ENCODE measurements around the gene MAPK4.

The MAPK4 gene

DNA sequence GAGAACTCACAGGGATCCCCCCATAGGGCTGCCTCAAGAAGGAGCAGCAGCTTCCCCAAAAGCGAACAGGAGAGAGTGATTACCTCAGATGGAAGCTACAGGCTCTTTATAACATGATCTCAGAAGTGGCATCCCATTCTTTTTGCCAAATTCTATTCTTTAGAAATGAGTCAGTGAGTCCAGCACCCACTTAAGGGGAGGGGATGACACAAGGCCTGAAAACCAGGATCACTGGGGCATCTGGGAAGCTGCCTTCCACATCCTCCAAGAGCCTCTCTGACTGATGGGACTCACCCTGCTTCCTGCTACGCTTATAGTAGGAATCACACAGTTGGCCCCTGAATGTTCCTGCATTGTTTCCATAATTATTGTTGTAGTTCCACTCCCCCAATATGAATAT lies 96.5 kb downstream of the MAPK4 start:
- no peak for DNase-seq

- DNase-seq, result no peak
Measured at GRCh38 chr18:50656841-50657470, 97.1 kb downstream of the MAPK4 start.

- no peak for DNase-seq
Measured at GRCh38 chr18:50658601-50659000, 98.7 kb downstream of the MAPK4 start.

- no peak for DNase-seq
Measured at GRCh38 chr18:50659091-50660003, 99.5 kb downstream of the MAPK4 start.

DNA sequence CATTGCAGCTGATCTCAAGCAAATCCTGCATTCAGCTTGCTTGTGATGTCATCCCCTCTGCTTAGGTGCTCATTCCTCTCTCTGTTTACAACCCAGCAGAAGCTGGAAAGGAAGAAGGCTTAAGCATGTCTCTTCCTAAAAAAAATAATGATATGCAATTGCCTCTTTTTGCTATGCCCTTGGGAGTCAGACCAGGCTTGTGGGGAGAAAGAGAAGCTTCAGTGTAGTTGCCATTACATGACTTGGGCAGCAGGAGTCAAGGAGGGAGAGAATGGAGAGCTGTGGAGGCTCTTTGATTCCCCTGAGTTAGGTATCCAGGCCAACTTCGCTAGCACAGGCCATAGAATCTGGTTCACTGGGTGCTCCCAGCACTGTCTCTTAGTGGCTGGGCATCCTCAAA lies 101.1 kb downstream of the MAPK4 start:
- DNase-seq, result no peak

DNA sequence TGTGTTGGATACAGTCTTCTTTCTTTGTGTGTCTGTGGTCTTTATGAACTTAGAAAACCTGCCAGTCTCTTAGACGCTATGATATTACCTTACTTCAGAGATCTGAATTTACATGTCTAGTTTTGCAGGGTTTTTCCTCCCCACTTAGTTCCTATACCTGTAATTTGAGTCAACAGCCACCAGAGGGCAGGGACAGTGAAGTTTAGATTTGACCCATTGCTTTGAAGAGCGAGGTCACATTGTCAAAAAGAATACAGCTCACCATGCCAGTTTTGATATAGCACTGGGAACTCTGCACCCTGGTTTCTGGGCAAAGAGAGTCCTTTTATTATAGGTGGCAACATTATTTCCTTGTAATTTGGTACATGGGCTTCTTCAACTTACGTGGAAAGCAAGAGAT lies 102.3 kb downstream of the MAPK4 start:
- peak; percentile 46 for DNase-seq

DNA sequence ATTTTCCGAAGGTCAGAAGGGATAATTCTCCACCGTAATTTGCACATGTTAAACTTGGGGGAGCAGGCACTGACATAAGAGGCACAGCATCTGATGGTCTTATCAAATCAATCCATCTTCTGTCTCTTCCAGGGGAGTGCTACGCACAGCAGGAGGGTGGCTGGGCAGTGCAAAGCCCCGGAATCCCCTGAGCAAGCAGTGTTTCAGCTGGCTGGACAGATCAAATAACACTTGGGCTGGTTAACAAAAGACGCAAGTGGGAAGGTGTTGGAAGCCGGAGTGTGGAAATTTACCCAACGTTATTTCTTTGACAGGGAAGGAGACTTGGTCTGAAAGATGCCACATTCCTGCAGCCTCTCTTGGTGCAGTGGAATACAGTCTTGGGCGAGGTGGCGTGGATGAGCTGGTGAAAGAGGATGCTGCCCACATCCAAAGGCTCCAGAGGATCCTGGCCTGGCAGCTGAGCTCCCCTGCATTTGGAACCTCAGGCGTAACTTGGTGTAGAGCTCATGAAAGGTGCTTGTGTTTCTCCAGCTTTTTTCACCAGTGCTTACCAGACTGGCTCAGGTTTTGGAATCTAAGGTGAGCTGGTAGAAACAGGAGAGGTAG lies 103.0 kb downstream of the MAPK4 start:
- DNase-seq, result no peak

DNA sequence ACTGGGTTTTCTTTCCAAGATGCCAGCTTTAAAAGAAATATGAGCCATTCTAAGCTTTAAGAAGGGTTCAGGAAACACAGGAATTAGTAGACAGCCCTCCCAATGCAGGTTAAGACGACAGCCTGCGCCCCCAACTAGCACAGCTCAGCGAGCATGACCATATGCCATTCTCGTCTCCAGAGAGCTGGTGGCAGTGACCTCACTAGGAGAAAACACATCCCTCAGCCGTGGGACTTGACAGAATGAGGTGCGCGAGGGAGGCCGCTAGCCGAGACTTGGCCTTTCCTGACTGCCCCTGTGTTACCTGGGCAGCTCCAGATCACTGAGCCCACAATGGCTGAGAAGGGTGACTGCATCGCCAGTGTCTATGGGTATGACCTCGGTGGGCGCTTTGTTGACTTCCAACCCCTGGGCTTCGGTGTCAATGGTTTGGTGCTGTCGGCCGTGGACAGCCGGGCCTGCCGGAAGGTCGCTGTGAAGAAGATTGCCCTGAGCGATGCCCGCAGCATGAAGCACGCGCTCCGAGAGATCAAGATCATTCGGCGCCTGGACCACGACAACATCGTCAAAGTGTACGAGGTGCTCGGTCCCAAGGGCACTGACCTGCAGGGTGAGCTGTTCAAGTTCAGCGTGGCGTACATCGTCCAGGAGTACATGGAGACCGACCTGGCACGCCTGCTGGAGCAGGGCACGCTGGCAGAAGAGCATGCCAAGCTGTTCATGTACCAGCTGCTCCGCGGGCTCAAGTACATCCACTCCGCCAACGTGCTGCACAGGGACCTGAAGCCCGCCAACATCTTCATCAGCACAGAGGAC lies 103.9 kb downstream of the MAPK4 start:
- DNase-seq, result no peak

DNA sequence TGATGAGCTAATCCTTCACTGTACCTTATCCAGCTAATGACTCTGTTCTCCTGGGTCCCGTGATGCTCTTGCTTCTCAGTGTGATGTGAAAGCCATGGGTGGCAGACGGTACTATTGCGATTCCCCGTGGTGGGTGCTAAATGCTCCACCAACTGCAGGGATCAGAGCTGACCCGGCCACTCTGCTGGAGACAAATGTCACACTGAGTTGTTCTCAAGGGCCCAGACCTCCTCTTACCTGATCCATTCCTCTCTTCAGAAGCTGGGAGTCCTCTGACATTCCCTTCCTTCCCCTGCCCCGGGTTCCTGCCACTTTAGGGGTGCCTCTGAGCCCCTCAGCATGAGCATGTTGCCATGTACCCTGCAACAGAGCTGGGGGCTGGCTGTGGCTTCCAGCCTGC lies 105.1 kb downstream of the MAPK4 start:
- no peak for DNase-seq

GRCh38 chr18:50665519-50665918 lies 105.6 kb downstream of the MAPK4 start:
- DNase-seq, result no peak

- no peak for DNase-seq
Measured at GRCh38 chr18:50666536-50666935, 106.6 kb downstream of the MAPK4 start.

DNA sequence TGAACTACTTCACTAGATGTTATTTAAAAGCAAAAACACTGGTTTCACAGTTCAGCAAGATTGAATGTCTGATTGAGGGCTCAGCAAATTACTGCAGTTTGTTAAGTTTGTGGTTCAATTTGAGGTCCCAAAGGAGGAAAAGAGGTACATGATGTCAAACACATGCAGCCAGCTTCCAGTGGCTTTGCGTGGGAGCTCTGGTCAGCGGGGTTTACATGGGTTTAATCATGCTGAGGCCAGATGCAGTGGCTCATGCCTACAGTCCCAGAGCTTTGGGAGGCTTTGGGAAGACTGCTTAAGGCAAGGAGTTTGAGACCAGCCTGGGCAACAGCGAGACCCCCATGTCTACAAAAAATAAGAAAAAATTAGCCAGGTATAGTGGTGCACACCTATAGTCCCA lies 111.5 kb downstream of the MAPK4 start:
- no peak for DNase-seq

GRCh38 chr18:50674307-50674980 lies 114.6 kb downstream of the MAPK4 start:
- no peak for DNase-seq

DNA sequence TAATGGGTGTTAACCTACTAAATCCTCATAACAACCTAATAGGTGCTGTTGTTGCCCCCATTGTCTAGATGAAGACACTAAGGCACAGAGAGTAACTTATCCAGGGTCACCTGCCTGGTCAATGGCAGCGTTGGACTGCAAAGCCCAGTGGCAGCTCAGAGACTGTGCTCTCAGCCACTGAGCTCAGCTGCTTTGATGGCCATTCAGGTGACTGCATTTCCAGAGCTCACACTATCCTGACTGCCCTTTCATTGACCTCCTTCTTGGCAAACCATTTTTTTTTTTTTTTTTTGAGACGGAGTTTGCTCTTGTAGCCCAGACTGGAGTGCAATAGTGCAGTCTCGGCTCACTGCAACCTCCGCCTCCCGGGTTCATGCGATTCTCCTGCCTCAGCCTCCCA lies 115.2 kb downstream of the MAPK4 start:
- no peak for DNase-seq

DNA sequence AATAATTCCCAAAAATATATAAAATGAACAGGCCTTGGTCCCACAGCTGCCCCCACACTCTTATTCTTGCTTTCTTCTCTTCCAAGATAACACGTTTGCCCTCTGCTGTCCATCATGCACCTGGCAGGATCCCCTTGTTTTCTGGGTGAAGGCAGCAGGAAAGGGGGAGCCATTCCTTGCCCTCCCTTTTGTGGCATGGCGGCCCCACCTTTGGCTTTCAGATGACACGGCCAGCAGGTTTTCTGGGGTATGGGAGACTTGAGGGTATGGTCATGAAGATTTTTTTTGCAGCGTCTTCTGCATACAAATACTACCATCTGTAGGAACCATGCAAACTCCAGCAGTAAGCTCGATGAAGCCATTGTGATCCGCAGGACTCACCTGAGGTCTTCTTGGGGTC lies 118.8 kb downstream of the MAPK4 start:
- DNase-seq, result no peak

DNA sequence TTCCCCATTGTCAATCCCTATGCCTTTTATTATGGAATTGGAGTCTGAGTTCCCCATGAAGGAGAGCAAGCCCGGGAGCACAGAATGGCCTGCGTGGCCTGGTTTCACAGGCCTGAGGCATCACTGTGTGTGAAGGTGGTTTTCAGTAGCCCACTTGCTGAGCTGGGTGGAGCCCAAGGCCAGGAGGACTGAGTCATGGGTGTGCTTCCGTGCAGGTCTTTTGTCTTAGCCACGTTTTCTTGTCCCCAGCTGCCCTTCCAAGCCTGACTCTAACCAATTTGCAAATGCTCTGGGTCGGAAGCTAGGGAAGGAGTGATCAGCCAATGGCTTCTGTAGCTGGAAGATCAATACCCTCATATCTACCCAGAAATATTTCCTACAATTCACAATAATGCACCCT lies 119.2 kb downstream of the MAPK4 start:
- DNase-seq, result no peak

GRCh38 chr18:50679656-50680055 lies 119.8 kb downstream of the MAPK4 start:
- DNase-seq, result no peak

- DNase-seq, result no peak
Measured at GRCh38 chr18:50680966-50681365, 121.1 kb downstream of the MAPK4 start.

- no peak for DNase-seq
Measured at GRCh38 chr18:50682852-50683251, 123.0 kb downstream of the MAPK4 start.

GRCh38 chr18:50686409-50686808 lies 126.5 kb downstream of the MAPK4 start:
- DNase-seq, result no peak

- no peak for DNase-seq
Measured at GRCh38 chr18:50687491-50687890, 127.6 kb downstream of the MAPK4 start.

- DNase-seq, result no peak
Measured at GRCh38 chr18:50689578-50689977, 129.7 kb downstream of the MAPK4 start.

- DNase-seq, result no peak
Measured at GRCh38 chr18:50694147-50694546, 134.3 kb downstream of the MAPK4 start.

Data from hematopoietic multipotent progenitor cell treated with erythropoietin and hydrocortisone succinate and interleukin-3 and kit ligand, for 4 days (in vitro differentiated cells).